Tibial nerve (tissue), 4 donors: Measurements from ENCODE around the gene TMED1.

ENCODE experiments used
- EP300 ChIP-seq, 2 donors: sonication (generic); formaldehyde crosslinking; IDR thresholded peaks; one replicate each; pipeline ENCODE4 v1.6.1; 2017; ENCODE audit warnings: antibody characterized with exemption in 2 of 2, mild to moderate bottlenecking in 1 of 2
- POLR2A ChIP-seq, 2 donors: fragments of 450-650 bp; IDR thresholded peaks; one replicate each; pipeline ENCODE4 v1.6.1; 2017; ENCODE audit warnings: antibody characterized with exemption in 2 of 2, mild to moderate bottlenecking in 2 of 2, moderate library complexity in 2 of 2
- TF ChIP-seq, protein P1 (sequence below), 5 experiments: fragments of 200-600 bp in 3 of 5; fragments of 450-650 bp in 2 of 5; sonication (generic) in 3 of 5; IDR thresholded peaks; one replicate each; pipeline ENCODE4 v1.5.1; 2016 to 2019; ENCODE audit warnings: antibody characterized with exemption in 5 of 5, mild to moderate bottlenecking in 3 of 5, moderate library complexity in 2 of 5

DNA sequence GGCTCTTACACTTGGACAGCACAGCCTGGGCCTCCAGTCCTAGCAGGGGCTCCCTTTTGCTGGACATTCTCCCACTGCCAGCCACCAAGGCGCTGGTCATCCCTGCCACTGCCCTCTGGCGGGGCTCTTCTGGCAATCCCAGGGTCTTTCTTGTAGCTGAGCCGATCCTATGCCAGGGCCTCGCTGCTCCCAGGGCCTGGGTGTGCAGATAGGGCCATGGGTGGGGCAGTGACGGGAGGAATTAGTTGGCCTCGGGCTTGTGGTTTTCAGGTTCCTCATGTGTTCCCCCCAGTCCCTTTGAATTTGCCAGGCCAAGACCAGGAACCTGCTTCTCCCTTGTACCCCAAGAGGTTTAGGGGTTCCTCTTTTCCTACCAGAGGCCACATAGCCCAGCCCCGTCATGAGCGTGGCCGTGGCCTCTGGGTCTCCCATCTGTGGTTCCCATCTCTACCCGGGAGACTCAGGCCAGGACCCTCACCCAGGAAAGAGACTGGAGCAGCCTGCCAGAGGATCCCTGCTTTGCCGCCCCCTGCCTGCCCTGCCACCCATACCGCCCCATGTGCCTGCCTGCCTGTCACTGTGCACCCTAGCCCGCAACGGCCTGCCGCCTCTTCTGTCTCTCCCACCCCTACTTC is 26.2 kb downstream of the TMED1 start:
- TF ChIP-seq POLR2A (IDR thresholded peaks at IDR 0.05) (no peak), EP300 (IDR thresholded peaks at IDR 0.05) (no peak)
- TF ChIP-seq, protein P1, sequence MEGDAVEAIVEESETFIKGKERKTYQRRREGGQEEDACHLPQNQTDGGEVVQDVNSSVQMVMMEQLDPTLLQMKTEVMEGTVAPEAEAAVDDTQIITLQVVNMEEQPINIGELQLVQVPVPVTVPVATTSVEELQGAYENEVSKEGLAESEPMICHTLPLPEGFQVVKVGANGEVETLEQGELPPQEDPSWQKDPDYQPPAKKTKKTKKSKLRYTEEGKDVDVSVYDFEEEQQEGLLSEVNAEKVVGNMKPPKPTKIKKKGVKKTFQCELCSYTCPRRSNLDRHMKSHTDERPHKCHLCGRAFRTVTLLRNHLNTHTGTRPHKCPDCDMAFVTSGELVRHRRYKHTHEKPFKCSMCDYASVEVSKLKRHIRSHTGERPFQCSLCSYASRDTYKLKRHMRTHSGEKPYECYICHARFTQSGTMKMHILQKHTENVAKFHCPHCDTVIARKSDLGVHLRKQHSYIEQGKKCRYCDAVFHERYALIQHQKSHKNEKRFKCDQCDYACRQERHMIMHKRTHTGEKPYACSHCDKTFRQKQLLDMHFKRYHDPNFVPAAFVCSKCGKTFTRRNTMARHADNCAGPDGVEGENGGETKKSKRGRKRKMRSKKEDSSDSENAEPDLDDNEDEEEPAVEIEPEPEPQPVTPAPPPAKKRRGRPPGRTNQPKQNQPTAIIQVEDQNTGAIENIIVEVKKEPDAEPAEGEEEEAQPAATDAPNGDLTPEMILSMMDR (IDR thresholded peaks at IDR 0.05): no peak
